SH-SY5Y (cell line): ENCODE results near the gene INPP4A.

Experiments
- GATA2 ChIP-seq: IDR thresholded peaks from 2 replicates; pipeline ENCODE4 v1.6.1; 2011; ENCODE audit warnings: mild to moderate bottlenecking, low read depth, low read length
- GATA3 ChIP-seq: IDR thresholded peaks from 2 replicates; pipeline ENCODE4 v1.6.1; 2011; ENCODE audit warnings: low read depth, mild to moderate bottlenecking, low read length, moderate library complexity

INPP4A gene

GRCh38 chr2:98548920-98549818 lies 104.5 kb downstream of the INPP4A start:
- TF ChIP-seq GATA2, result no peak
- TF ChIP-seq GATA3, result no peak

GRCh38 chr2:98550165-98550564 lies 105.5 kb downstream of the INPP4A start:
- no peak for TF ChIP-seq GATA3
- no peak for TF ChIP-seq GATA2

GRCh38 chr2:98551316-98551715 lies 106.7 kb downstream of the INPP4A start:
- TF ChIP-seq GATA3 (no peak), GATA2 (no peak)

- TF ChIP-seq GATA3 (no peak), GATA2 (no peak)
Measured at GRCh38 chr2:98552499-98553179, 108.0 kb downstream of the INPP4A start.

- TF ChIP-seq GATA2 (no peak), GATA3 (no peak)
Measured at GRCh38 chr2:98554116-98554861, 109.6 kb downstream of the INPP4A start.

GRCh38 chr2:98555696-98556095 lies 111.0 kb downstream of the INPP4A start:
- TF ChIP-seq GATA2, result no peak
- no peak for TF ChIP-seq GATA3

GRCh38 chr2:98556344-98557033 lies 111.8 kb downstream of the INPP4A start:
- TF ChIP-seq GATA2 (no peak), GATA3 (no peak)

GRCh38 chr2:98558852-98559530 lies 114.3 kb downstream of the INPP4A start:
- TF ChIP-seq GATA3, result no peak
- TF ChIP-seq GATA2, result no peak

GRCh38 chr2:98559581-98559980 lies 114.9 kb downstream of the INPP4A start:
- TF ChIP-seq GATA3 (no peak), GATA2 (no peak)

- TF ChIP-seq GATA3 (no peak), GATA2 (no peak)
Measured at GRCh38 chr2:98560256-98560771, 115.7 kb downstream of the INPP4A start.

- TF ChIP-seq GATA2 (no peak), GATA3 (no peak)
Measured at GRCh38 chr2:98561018-98561417, 116.4 kb downstream of the INPP4A start.

- TF ChIP-seq GATA2 (no peak), GATA3 (no peak)
Measured at GRCh38 chr2:98561902-98562695, 117.4 kb downstream of the INPP4A start.
